GM12878 (cell line): ENCODE results near the gene NEGR1. TPM values are rescaled to one million over a fixed set of nuclear protein-coding genes. Genes with fewer than 3 reads are reported as not detected.

Source experiments
- ATAC-seq: fragments of 200-7000 bp; cut with Tn5 transposase; 3 replicates; pipeline ENCODE4 v1.9.1; 2020; ENCODE audit warnings: mild to moderate bottlenecking, moderate library complexity
- BruUV-seq: library from RNA; stranded (reverse); fragments of 400-500 nt; replicated peaks from 2 replicates; lab custom pipeline; 2021; lab: Mats Ljungman, UMichigan
- CTCF ChIA-PET: fragments of 300-600 bp; sonication (Branson Sonifier 250); formaldehyde crosslinking; extraction: SDS; loops from one replicate; lab custom pipeline; 2021; ENCODE audit warnings: inconsistent platforms; lab: Yijun Ruan, JAX
- POLR2A ChIA-PET: fragments of 350-600 bp; formaldehyde crosslinking; extraction: SDS; loops from one replicate; lab custom pipeline; 2021; ENCODE audit warnings: inconsistent platforms; lab: Charles Lee
- RAD21 ChIA-PET: fragments of 300-600 bp; sonication (Branson Sonifier 250); formaldehyde crosslinking; loops from one replicate; lab custom pipeline; 2023; ENCODE audit warnings: antibody characterized with exemption; ENCODE audit not compliant: unreplicated experiment; lab: Charles Lee
- SMC1A ChIA-PET: fragments of 300-600 bp; sonication (Branson Sonifier 250); formaldehyde crosslinking; loops from one replicate; lab custom pipeline; 2023; ENCODE audit not compliant: unreplicated experiment, uncharacterized antibody; lab: Charles Lee
- DNase-seq: peaks from one replicate; pipeline ENCODE4 v3.0.0-alpha.2; 2011; ENCODE audit warnings: low read depth, low spot score
- FAIRE-seq: peaks from 3 replicates; lab custom pipeline; 2011; peaks lifted over from hg19 to GRCh38; lab: Jason Lieb, UNC
- H2AFZ ChIP-seq: 2 replicates; pipeline ENCODE4 v1.6.0; 2011; ENCODE audit warnings: low read depth, low read length, control low read depth; ENCODE audit not compliant: control insufficient read depth
- H3K27ac ChIP-seq: 2 replicates; pipeline ENCODE4 v1.5.1; 2011; ENCODE audit warnings: control low read depth; ENCODE audit not compliant: control insufficient read depth, insufficient read depth
- H3K27me3 ChIP-seq, 2 experiments: replicated peaks in 1 of 2; 2 replicates each; pipeline versions ENCODE4 v1.6.0 to v1.6.1; 2011; ENCODE audit warnings: low read length in 1 of 2; ENCODE audit not compliant: control insufficient read depth in 2 of 2, insufficient read depth in 2 of 2
- H3K36me3 ChIP-seq, 2 experiments: 2 replicates each; pipeline ENCODE4 v1.5.1; 2011; ENCODE audit warnings: low read length in 1 of 2; ENCODE audit not compliant: control insufficient read depth in 2 of 2, insufficient read depth in 2 of 2
- H3K4me1 ChIP-seq: 2 replicates; pipeline ENCODE4 v1.6.1; 2011; ENCODE audit warnings: mild to moderate bottlenecking, low read length, moderate library complexity, mixed read lengths; ENCODE audit not compliant: control insufficient read depth, insufficient read depth
- H3K4me2 ChIP-seq: 2 replicates; pipeline ENCODE4 v1.6.0; 2011; ENCODE audit warnings: control low read depth; ENCODE audit not compliant: control insufficient read depth, insufficient read depth
- H3K4me3 ChIP-seq: fragments of 200-600 bp; sonication (generic); 2 replicates; pipeline ENCODE4 v1.5.1; 2016
- H3K79me2 ChIP-seq: 2 replicates; pipeline ENCODE4 v1.6.0; 2011; ENCODE audit warnings: low read length; ENCODE audit not compliant: control insufficient read depth, insufficient read depth
- H3K9ac ChIP-seq: 2 replicates; pipeline ENCODE4 v1.8.0; 2011; ENCODE audit warnings: low read length, control low read depth, mixed read lengths; ENCODE audit not compliant: control insufficient read depth, insufficient read depth
- H3K9me3 ChIP-seq: replicated peaks from 3 replicates; pipeline ENCODE4 v1.5.1; 2011; ENCODE audit warnings: mild to moderate bottlenecking, low read length; ENCODE audit not compliant: control insufficient read depth, insufficient read depth
- H4K20me1 ChIP-seq: 2 replicates; pipeline ENCODE4 v1.6.0; 2011; ENCODE audit not compliant: control insufficient read depth, insufficient read depth
- CREB1 ChIP-seq: IDR thresholded peaks from 2 replicates; pipeline ENCODE4 v1.6.1; 2012; ENCODE audit warnings: low read depth, mild to moderate bottlenecking, inconsistent platforms
- IKZF1 ChIP-seq: fragments of 450-650 bp; conservative IDR thresholded peaks from 2 replicates; pipeline ENCODE4 v1.6.1; 2017; ENCODE audit warnings: antibody characterized with exemption, mild to moderate bottlenecking
- JUND ChIP-seq: IDR thresholded peaks from 2 replicates; pipeline ENCODE4 v1.6.1; 2012; ENCODE audit warnings: low read depth, mild to moderate bottlenecking, low read length, improper control_type of control experiment, moderate library complexity
- MTA3 ChIP-seq: IDR thresholded peaks from 2 replicates; pipeline ENCODE4 v1.6.1; 2012; ENCODE audit warnings: low read length, inconsistent platforms, borderline replicate concordance
- PAX5 ChIP-seq: IDR thresholded peaks from 2 replicates; pipeline ENCODE4 v1.6.1; 2011; ENCODE audit warnings: low read depth, low read length, borderline replicate concordance
- PAX8 ChIP-seq: fragments of 450-650 bp; IDR thresholded peaks from 2 replicates; pipeline ENCODE4 v1.6.1; 2017; ENCODE audit warnings: mild to moderate bottlenecking, moderate library complexity
- POLR2A ChIP-seq: IDR thresholded peaks from 2 replicates; pipeline ENCODE4 v1.6.1; 2011; ENCODE audit warnings: low read depth, mild to moderate bottlenecking, low read length
- POLR2AphosphoS2 ChIP-seq: IDR thresholded peaks from 2 replicates; pipeline ENCODE4 v1.6.1; 2011; ENCODE audit warnings: low read depth, mild to moderate bottlenecking, low read length, improper control_type of control experiment, moderate library complexity
- RB1 ChIP-seq: fragments of 450-650 bp; formaldehyde crosslinking; IDR thresholded peaks from 2 replicates; pipeline ENCODE4 v1.6.1; 2017; ENCODE audit warnings: mild to moderate bottlenecking, borderline replicate concordance
- SMAD1 ChIP-seq: fragments of 450-650 bp; IDR thresholded peaks from 2 replicates; pipeline ENCODE4 v1.6.1; 2018; ENCODE audit warnings: mild to moderate bottlenecking, low read depth; ENCODE audit not compliant: partially characterized antibody
- SP1 ChIP-seq: IDR thresholded peaks from one replicate; pipeline ENCODE4 v1.6.1; 2011; ENCODE audit warnings: low read depth, low read length
- SUPT20H ChIP-seq: IDR thresholded peaks from 2 replicates; pipeline ENCODE4 v1.6.1; 2011; ENCODE audit warnings: low read depth, mild to moderate bottlenecking, low read length, moderate library complexity, borderline replicate concordance; ENCODE audit not compliant: control insufficient read depth
- TBL1XR1 ChIP-seq: IDR thresholded peaks from 2 replicates; pipeline ENCODE4 v1.6.1; 2012; ENCODE audit warnings: low read depth, low read length, improper control_type of control experiment
- WRNIP1 ChIP-seq: IDR thresholded peaks from 2 replicates; pipeline ENCODE4 v1.6.1; 2011; ENCODE audit warnings: low read depth, low read length, improper control_type of control experiment, borderline replicate concordance
- ZBED1 ChIP-seq: IDR thresholded peaks from 2 replicates; pipeline ENCODE4 v1.6.1; 2016; ENCODE audit warnings: borderline replicate concordance
- ZNF207 ChIP-seq: fragments of 450-650 bp; IDR thresholded peaks from 2 replicates; pipeline ENCODE4 v1.6.1; 2014; ENCODE audit warnings: antibody characterized with exemption, mild to moderate bottlenecking, borderline replicate concordance
- ZNF384 ChIP-seq: IDR thresholded peaks from 2 replicates; pipeline ENCODE4 v1.6.1; 2012; ENCODE audit warnings: low read depth, mild to moderate bottlenecking, low read length, improper control_type of control experiment, borderline replicate concordance
- WGBS: methylation state at CpG from one replicate; pipeline ENCODE4 v1.1.6; 2016; ENCODE audit warnings: low lambda C conversion rate; ENCODE audit not compliant: insufficient replicate concordance, insufficient coverage; ENCODE audit errors: missing lambda C conversion rate; 5-methylcytosine and 5-hydroxymethylcytosine counted together
- in situ Hi-C: fragments of 300-500 bp; cut with MboI; formaldehyde crosslinking; loops from 9 replicates; pipeline ENCODE4 v1.14.3; 2018; ENCODE audit warnings: mixed read lengths
- intact Hi-C: fragments of 100-400 bp; cut with micrococcal nuclease; formaldehyde crosslinking; loops from one replicate; pipeline ENCODE4 v1.14.2; 2022; ENCODE audit not compliant: unreplicated experiment
- polyA plus RNA-seq, 11 experiments: library from polyadenylated mRNA; depleted of rRNA in 4 of 11; unstranded in 6 of 11; stranded (reverse) in 5 of 11; fragments of >200 nt; fragmentation: Nextera tagmentation in 4 of 11; fragmentation: Illumina TruSeq in 1 of 11; extraction: Ambion mirVana in 4 of 11; extraction: Trizol in 1 of 11; gene quantifications; 1 replicate in 1 of 11; 2 replicates in 10 of 11; pipeline versions ENCODE4 v1.2.1 to v1.2.3, GENCODE V29; 2011 to 2016; ENCODE audit warnings: inconsistent platforms in 2 of 11, missing spikeins in 2 of 11, low read depth in 1 of 11
- total RNA-seq, 4 experiments: library from RNA; depleted of rRNA in 3 of 4; stranded (reverse); fragments of >200 nt in 3 of 4; fragmentation: Illumina TruSeq in 1 of 4; extraction: Trizol in 1 of 4; gene quantifications; 2 replicates each; pipeline versions ENCODE4 v1.2.1 to v1.2.3, GENCODE V29; 2013 to 2021
- TF ChIP-seq, protein P1 (sequence below): IDR thresholded peaks from 2 replicates; pipeline ENCODE4 v1.6.1; 2011; ENCODE audit warnings: borderline replicate concordance, low read depth, mild to moderate bottlenecking, moderate library complexity, low read length; ENCODE audit not compliant: insufficient read depth, poor library complexity, severe bottlenecking
- TF ChIP-seq, protein P2 (sequence below): IDR thresholded peaks from 2 replicates; pipeline ENCODE4 v1.6.1; 2012; ENCODE audit warnings: low read depth, low read length, improper control_type of control experiment

Gene NEGR1
- total and polyA plus RNA-seq, 10 of the 15 experiments (the other 5 are each of a cell fraction or from before 2014, with no cell fraction given) = under 0.01 to 0.03 (median 0.01) TPM; not detected in 7

DNA sequence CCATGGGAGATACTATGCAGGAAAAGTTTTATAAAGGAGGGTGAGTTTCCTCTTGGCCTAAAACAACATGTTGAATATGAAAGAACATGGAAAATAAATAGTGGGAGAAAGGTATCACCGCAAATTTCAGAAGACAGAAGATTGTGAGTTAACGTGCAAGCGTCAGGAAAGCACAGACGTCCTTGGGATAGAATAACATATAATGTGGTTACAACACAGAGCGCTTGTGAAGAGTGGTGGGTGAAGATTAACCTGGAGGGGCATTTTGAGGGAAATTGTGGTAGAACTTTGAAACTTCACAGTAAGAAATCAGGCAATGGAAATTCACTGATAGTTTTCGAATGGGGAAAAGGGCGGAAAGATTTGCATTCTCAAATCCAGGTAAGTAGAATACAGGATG, 47.3 kb downstream of the NEGR1 start:
- Histone ChIP-seq H2AFZ (no peak overlapping the region), H3K9ac (no peak overlapping the region), H3K79me2 (no peaks in the 10 kb centered on the region), H3K4me3 (no peak overlapping the region), H3K4me2 (no peak overlapping the region), H3K27ac (no peak overlapping the region), H3K9me3 (no peaks in the 10 kb centered on the region), H3K27me3 (no peaks in the 10 kb centered on the region), H4K20me1 (no peaks in the 10 kb centered on the region), H3K36me3 (no peaks in the 10 kb centered on the region), H3K4me1 (no peaks in the 10 kb centered on the region)
- no TSS peak for BruUV-seq
- no peak for TF ChIP-seq SUPT20H
- TF ChIP-seq WRNIP1 = no peak
- TF ChIP-seq IKZF1 = no peak
- TF ChIP-seq, protein P1, sequence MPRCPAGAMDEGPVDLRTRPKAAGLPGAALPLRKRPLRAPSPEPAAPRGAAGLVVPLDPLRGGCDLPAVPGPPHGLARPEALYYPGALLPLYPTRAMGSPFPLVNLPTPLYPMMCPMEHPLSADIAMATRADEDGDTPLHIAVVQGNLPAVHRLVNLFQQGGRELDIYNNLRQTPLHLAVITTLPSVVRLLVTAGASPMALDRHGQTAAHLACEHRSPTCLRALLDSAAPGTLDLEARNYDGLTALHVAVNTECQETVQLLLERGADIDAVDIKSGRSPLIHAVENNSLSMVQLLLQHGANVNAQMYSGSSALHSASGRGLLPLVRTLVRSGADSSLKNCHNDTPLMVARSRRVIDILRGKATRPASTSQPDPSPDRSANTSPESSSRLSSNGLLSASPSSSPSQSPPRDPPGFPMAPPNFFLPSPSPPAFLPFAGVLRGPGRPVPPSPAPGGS = no peak
- no peak for TF ChIP-seq ZBED1
- no peak for TF ChIP-seq POLR2A
- CTCF ChIA-PET = no interaction called here
- DNase-seq (no peak), FAIRE-seq (no peak), ATAC-seq (no peak)
- intact Hi-C loops (no loop called here), in situ Hi-C loops (no loop called here)
- RAD21 ChIA-PET = no interaction called here
- POLR2A ChIA-PET = no interaction called here
- SMC1A ChIA-PET = no interaction called here
- 65% methylated on average over 7 of the region's 7 CpGs for WGBS

DNA sequence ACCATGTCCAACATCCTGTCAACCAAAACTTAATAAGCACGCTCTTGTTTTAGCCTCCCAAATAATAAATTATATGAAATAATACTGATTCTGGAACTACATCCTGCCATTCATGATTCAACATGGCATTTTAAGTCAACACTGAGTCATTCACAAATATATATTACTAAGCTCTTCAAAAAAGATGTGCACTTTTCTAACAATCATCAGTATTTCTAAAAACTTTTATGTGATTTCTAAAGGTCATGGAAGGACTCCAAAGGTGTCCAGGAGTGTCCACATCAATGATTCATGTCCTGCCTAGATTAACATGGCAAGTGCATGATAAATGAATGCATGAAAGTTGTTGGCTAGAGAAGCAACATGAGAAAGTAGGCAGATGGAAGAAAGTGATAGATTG, 51.6 kb downstream of the NEGR1 start:
- H3K4me2 ChIP-seq = no peak overlapping the region
- DNase-seq = no peak
- H3K79me2 ChIP-seq = no peaks in the 10 kb centered on the region
- in situ Hi-C loops (no loop called here), intact Hi-C loops (no loop called here)
- ChIA-PET CTCF (no interaction called here), POLR2A (no interaction called here), SMC1A (no interaction called here), RAD21 (no interaction called here)
- ATAC-seq = no peak
- H3K4me3 ChIP-seq = no peak overlapping the region
- no peak overlapping the region for H3K27ac ChIP-seq
- no peak overlapping the region for H2AFZ ChIP-seq
- H3K4me1 ChIP-seq = no peaks in the 10 kb centered on the region
- H4K20me1 ChIP-seq = no peaks in the 10 kb centered on the region
- no peaks in the 10 kb centered on the region for H3K36me3 ChIP-seq
- no peak for FAIRE-seq
- WGBS = 0% methylated on average over 1 of the region's 1 CpG
- no TSS peak for BruUV-seq
- TF ChIP-seq SUPT20H = no peak
- TF ChIP-seq ZNF384 = no peak
- no peak for TF ChIP-seq PAX5
- no peak for TF ChIP-seq CREB1
- no peak for TF ChIP-seq ZNF207
- TF ChIP-seq MTA3 = no peak
- TF ChIP-seq SMAD1 = no peak
- no peak for TF ChIP-seq SP1
- TF ChIP-seq RB1 = no peak
- no peak for TF ChIP-seq JUND
- TF ChIP-seq TBL1XR1 = no peak
- TF ChIP-seq PAX8 = no peak
- no peak for TF ChIP-seq POLR2AphosphoS2
- TF ChIP-seq, protein P2, sequence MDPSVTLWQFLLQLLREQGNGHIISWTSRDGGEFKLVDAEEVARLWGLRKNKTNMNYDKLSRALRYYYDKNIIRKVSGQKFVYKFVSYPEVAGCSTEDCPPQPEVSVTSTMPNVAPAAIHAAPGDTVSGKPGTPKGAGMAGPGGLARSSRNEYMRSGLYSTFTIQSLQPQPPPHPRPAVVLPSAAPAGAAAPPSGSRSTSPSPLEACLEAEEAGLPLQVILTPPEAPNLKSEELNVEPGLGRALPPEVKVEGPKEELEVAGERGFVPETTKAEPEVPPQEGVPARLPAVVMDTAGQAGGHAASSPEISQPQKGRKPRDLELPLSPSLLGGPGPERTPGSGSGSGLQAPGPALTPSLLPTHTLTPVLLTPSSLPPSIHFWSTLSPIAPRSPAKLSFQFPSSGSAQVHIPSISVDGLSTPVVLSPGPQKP = no peak
- no peaks in the 10 kb centered on the region for H3K27me3 ChIP-seq
- H3K9me3 ChIP-seq = no peaks in the 10 kb centered on the region
- no peak overlapping the region for H3K9ac ChIP-seq
